HG03097 (cell line): ENCODE data around the gene PMIS2.

Source experiments
- ATAC-seq: cut with Tn5 transposase; IDR thresholded peaks from one replicate; pipeline ENCODE4 v1.9.1; 2021; ENCODE audit not compliant: unreplicated experiment, low FRiP score

Gene PMIS2

GRCh38 chr19:35623327-35624010, 37.5 kb downstream of the PMIS2 start:
- no peak for ATAC-seq

- ATAC-seq: no peak
These were observed 42.2 kb downstream of the PMIS2 start for GRCh38 chr19:35628264-35628564.

- peak; percentile 85 for ATAC-seq
These were observed 42.8 kb downstream of the PMIS2 start, which contains the start of gene RBM42 for GRCh38 chr19:35628565-35629331. TSS of gene RBM42 (plus strand) at chr19:35629036. CDS start at chr19:35629154, 118 bp downstream.

GRCh38 chr19:35629332-35629633, 43.3 kb downstream of the PMIS2 start:
- no peak for ATAC-seq

GRCh38 chr19:35633727-35634440, 47.9 kb downstream of the PMIS2 start:
- ATAC-seq: no peak

GRCh38 chr19:35636651-35637050, 50.7 kb downstream of the PMIS2 start:
- no peak for ATAC-seq
